ENCODE data around the gene MME.

GRCh38 chr3:155086051-155086450 is 5.9 kb downstream of the MME start:
- TF ChIP-seq CTCF (IDR thresholded peaks at IDR 0.05) (no peak), POLR2A (IDR thresholded peaks at IDR 0.05) (no peak)
